Endometrial microvascular endothelial cells (primary cell): Measurements from ENCODE around the gene MYCBP2. TPM values are rescaled to one million over a fixed set of nuclear protein-coding genes. Genes with fewer than 3 reads are reported as not detected.
"Not testable (repeated sequence)": the region's sequence is repeated elsewhere in the genome, so short reads cannot be mapped to it uniquely, and the experiment has no call there.

Experiments
- in situ Hi-C: cut with HindIII; loops from 2 replicates; pipeline ENCODE4 v1.10.0; 2017; ENCODE audit warnings: low sequenced_read_pairs, low pct_unique_long_range_greater_than_20kb; ENCODE audit errors: inconsistent ontology term
- total RNA-seq: library from RNA; depleted of rRNA; stranded (reverse); fragments of >200 nt; gene quantifications from one replicate; pipeline ENCODE4 v1.2.3, GENCODE V29; 2015; ENCODE audit errors: inconsistent ontology term

The MYCBP2 gene
- total RNA-seq: 48.7 TPM

- in situ Hi-C loops: no loop called here
Measured at GRCh38 chr13:77326905-77327604, at the start of gene MYCBP2. MYCBP2 (minus strand) TSS chr13:77327094; CDS start chr13:77326775, 319 bp downstream.

- in situ Hi-C loops: no loop called here
Measured at GRCh38 chr13:77375560-77376108, 48.7 kb upstream of the MYCBP2 start.

GRCh38 chr13:77374786-77375185, 47.9 kb upstream of the MYCBP2 start:
- in situ Hi-C loops: no loop called here

GRCh38 chr13:77374339-77374738, 47.4 kb upstream of the MYCBP2 start:
- in situ Hi-C loops: no loop called here

- in situ Hi-C loops: no loop called here
Measured at GRCh38 chr13:77373502-77373901, 46.6 kb upstream of the MYCBP2 start.

GRCh38 chr13:77372275-77372674, 45.4 kb upstream of the MYCBP2 start:
- in situ Hi-C loops: no loop called here

GRCh38 chr13:77370888-77371287, 44.0 kb upstream of the MYCBP2 start:
- in situ Hi-C loops: no loop called here

GRCh38 chr13:77362166-77362565, 35.3 kb upstream of the MYCBP2 start:
- in situ Hi-C loops: no loop called here

- in situ Hi-C loops: no loop called here
Measured at GRCh38 chr13:77360032-77360685, 33.3 kb upstream of the MYCBP2 start.

- in situ Hi-C loops: no loop called here
Measured at GRCh38 chr13:77359171-77359570, 32.3 kb upstream of the MYCBP2 start.

- in situ Hi-C loops: no loop called here
Measured at GRCh38 chr13:77358001-77358400, 31.1 kb upstream of the MYCBP2 start.

- in situ Hi-C loops: no loop called here
Measured at GRCh38 chr13:77356155-77356554, 29.3 kb upstream of the MYCBP2 start.

GRCh38 chr13:77353995-77354394, 27.1 kb upstream of the MYCBP2 start:
- in situ Hi-C loops: no loop called here

GRCh38 chr13:77351315-77351714, 24.4 kb upstream of the MYCBP2 start:
- in situ Hi-C loops: no loop called here

GRCh38 chr13:77350811-77351210, 23.9 kb upstream of the MYCBP2 start:
- in situ Hi-C loops: no loop called here

- in situ Hi-C loops: no loop called here
Measured at GRCh38 chr13:77349365-77349764, 22.5 kb upstream of the MYCBP2 start.

GRCh38 chr13:77347351-77347750, 20.5 kb upstream of the MYCBP2 start:
- in situ Hi-C loops: not testable (repeated sequence)

GRCh38 chr13:77345150-77345780, 18.4 kb upstream of the MYCBP2 start:
- in situ Hi-C loops: no loop called here

- in situ Hi-C loops: no loop called here
Measured at GRCh38 chr13:77343841-77344240, 16.9 kb upstream of the MYCBP2 start.

- in situ Hi-C loops: no loop called here
Measured at GRCh38 chr13:77339408-77339807, 12.5 kb upstream of the MYCBP2 start.
